RWPE1 (cell line): ENCODE data around the gene CALHM6.

Experiments
- CTCF ChIA-PET: fragments of 350-600 bp; sonication (Branson Sonifier 250); formaldehyde crosslinking; extraction: SDS; loops from one replicate; lab custom pipeline; 2021; lab: Yijun Ruan, JAX
- POLR2A ChIA-PET: fragments of 400-600 bp; formaldehyde crosslinking; extraction: SDS; loops from one replicate; lab custom pipeline; 2020; ENCODE audit warnings: antibody characterized with exemption; ENCODE audit not compliant: low non-redundant PET; lab: Yijun Ruan, JAX
- DNase-seq: peaks from one replicate; pipeline ENCODE4 v3.0.0; 2012; ENCODE audit warnings: low spot score
- H3K27ac ChIP-seq: fragments of 450-650 bp; 2 replicates; pipeline ENCODE4 v1.5.1; 2017
- TF ChIP-seq, protein P1 (sequence below): fragments of 450-650 bp; conservative IDR thresholded peaks from 2 replicates; pipeline ENCODE4 v1.5.1; 2017; ENCODE audit warnings: low read depth, mild to moderate bottlenecking

CALHM6 gene

DNA sequence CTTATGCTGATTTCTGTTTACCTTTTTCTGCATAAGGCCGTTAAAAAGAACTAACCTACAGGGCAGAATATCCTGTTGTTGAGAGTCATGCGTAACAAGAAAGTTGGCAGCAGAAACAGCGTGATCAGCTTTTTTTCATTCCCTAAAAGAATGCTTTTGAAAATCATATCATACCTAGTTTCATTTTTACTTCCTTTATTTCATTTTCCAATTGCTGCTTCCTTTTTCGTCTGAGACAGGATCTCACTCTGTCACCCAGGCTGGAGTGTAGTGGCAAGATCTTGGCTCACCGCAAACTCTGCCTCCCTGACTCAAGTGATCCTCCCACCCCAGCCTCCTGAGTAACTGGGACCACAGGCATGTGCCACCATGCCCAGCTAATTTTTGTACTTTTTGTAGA is 4.1 kb downstream of the CALHM6 start:
- CTCF ChIA-PET, result no interaction called here
- DNase-seq, result no peak
- POLR2A ChIA-PET, result no interaction called here
- no peak overlapping the region for H3K27ac ChIP-seq
- TF ChIP-seq, protein P1, sequence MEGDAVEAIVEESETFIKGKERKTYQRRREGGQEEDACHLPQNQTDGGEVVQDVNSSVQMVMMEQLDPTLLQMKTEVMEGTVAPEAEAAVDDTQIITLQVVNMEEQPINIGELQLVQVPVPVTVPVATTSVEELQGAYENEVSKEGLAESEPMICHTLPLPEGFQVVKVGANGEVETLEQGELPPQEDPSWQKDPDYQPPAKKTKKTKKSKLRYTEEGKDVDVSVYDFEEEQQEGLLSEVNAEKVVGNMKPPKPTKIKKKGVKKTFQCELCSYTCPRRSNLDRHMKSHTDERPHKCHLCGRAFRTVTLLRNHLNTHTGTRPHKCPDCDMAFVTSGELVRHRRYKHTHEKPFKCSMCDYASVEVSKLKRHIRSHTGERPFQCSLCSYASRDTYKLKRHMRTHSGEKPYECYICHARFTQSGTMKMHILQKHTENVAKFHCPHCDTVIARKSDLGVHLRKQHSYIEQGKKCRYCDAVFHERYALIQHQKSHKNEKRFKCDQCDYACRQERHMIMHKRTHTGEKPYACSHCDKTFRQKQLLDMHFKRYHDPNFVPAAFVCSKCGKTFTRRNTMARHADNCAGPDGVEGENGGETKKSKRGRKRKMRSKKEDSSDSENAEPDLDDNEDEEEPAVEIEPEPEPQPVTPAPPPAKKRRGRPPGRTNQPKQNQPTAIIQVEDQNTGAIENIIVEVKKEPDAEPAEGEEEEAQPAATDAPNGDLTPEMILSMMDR, result no peak

DNA sequence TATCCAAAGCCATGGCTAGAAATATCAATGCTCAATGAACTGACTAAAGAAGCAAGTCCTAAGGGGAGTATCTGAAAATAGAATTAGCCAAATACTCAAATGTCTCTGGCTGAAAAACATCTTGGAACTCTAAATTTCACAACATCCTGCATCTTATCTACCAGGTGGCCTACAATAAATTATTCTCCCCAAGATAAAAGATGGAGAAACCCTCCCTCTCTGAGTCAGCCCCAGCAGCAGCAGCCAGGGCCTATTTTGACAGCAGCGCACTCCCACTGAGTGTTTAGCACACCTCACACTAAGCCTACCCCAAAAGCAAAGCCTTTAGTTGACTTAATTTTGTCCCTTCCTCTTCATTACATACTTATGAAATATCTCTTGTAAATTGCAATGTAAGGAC is 5.9 kb downstream of the CALHM6 start:
- H3K27ac ChIP-seq, result no peak overlapping the region
- no peak for DNase-seq
- TF ChIP-seq, protein P1, result no peak
- POLR2A ChIA-PET, result no interaction called here
- CTCF ChIA-PET, result no interaction called here

DNA sequence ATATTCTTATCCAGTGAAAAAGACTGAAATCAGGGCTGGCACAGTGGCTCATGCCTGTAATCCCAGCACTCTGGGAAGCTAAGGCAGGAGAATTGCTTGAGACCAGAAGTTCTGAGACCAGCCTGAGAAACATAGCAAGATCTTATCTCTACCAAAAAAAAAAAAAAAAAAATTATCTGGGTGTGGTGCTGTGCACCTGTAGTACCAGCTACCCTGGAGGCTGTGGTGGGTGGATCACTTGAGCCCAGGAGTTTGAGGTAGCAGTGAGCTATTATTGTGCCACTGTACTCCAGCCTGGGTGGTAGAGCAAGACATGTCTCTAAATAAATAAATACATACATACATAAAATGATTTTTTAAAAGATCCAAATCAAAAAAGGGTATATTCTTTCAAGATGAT is 6.3 kb downstream of the CALHM6 start:
- TF ChIP-seq, protein P1, result no peak
- DNase-seq, result no peak
- H3K27ac ChIP-seq, result no peak overlapping the region
- ChIA-PET POLR2A (no interaction called here), CTCF (no interaction called here)

DNA sequence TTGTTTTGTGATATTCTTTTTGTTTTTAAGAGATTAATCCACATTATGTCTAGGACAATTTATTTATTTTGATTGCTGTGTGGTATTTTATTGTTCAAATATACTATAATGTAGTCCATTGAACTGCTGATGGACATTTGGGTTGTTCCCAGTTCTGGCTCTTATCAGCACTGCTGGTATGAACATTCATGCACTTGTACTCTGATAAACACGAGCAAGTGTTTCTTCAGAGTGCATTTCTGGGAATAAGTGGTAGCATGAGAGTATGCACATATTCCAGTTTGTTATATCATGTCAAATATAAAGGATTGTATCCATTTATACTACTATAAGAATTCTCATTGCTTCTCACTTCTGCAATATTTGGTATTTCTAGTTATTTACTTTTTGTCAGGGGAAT is 7.1 kb downstream of the CALHM6 start:
- CTCF ChIA-PET, result no interaction called here
- H3K27ac ChIP-seq, result no peak overlapping the region
- POLR2A ChIA-PET, result no interaction called here
- DNase-seq, result no peak
- TF ChIP-seq, protein P1, result no peak

DNA sequence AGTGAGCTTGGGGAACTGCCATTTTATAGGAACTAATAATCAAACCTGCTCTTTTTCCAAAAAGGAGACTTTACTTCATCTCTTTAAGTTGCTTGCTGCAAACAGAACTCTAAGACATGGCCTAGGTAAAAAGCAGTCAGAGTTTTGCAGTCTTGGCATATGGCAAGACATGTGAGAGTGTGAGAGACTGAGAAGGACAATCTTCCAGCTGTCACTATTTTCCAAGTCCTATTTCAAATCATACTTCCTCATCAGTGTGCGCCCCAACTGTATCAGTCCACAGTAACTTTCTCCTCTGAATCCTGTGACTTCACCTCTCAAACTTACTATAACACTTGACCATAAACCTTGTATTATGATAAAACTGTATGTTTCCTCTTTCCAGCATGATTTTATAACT is 10.4 kb downstream of the CALHM6 start:
- CTCF ChIA-PET, result no interaction called here
- no peak for DNase-seq
- no peak overlapping the region for H3K27ac ChIP-seq
- TF ChIP-seq, protein P1, result no peak
- POLR2A ChIA-PET, result no interaction called here

DNA sequence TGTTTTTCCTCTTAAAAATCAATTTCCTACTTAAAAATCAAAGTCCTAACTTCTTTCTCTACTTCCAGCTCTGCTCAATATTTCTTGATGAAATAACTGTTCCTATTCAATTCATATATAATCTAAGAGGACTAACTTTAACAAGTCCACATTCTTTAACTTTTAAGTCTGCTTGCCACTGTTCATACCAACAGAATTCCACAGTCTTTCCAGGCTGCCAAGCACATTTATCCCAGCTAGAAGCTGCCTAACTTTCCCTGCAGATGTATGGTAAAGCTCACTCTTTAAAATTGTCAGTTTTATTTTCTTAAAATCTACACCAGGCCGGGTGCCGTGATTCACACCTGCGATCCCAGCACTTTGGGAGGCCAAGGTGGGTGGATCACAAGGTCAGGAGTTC is 11.5 kb downstream of the CALHM6 start:
- ChIA-PET CTCF (interaction anchor here (0.6 kb wide), 1 partner anchor 17 kb away, joined by 6 read pairs; no protein-coding TSS in a partner anchor), POLR2A (no interaction called here)
- no peak overlapping the region for H3K27ac ChIP-seq
- TF ChIP-seq, protein P1, result no peak
- no peak for DNase-seq

DNA sequence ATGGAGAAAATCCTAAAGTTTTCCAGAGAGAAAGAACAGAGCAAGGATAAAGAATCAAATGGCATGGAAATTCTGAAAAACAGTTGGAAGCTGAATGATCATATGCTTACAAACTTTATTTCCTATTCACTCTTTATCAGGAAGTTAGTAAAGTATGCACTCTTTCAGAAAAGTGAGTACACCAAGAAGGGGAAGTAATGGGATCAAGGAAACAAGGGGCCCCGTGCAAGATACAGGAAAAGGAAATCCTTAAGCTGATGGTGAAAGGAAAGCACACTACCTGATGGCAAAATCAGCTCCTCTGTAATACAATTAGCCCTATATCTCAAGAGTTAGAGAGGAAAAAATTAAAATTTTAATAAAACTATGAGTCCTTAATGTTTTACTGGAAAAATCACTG is 14.0 kb downstream of the CALHM6 start:
- no peak for DNase-seq
- POLR2A ChIA-PET, result no interaction called here
- H3K27ac ChIP-seq, result no peak overlapping the region
- CTCF ChIA-PET, result interaction anchor here (0.6 kb wide), 1 partner anchor 258 kb away, joined by 4 read pairs; no protein-coding TSS in a partner anchor
- TF ChIP-seq, protein P1, result no peak
